ENCODE results near the gene TLCD3B. TPM values are rescaled to one million over a fixed set of nuclear protein-coding genes. Genes with fewer than 3 reads are reported as not detected.

Gene TLCD3B
- total RNA-seq, 2 experiments from 2014 or later = 3.7 to 4.0 TPM

- ATAC-seq = no peak
- intact Hi-C loops (cut with DNase I, micrococcal nuclease) = no loop called here
- Mint-ChIP-seq H3K27ac (no peak overlapping the region), H3K36me3 (ENCODE audit: low read depth) (peaks cover 16% of the 10 kb centered on the region), H3K4me3 (no peak overlapping the region), H3K4me1 (peaks cover 6% of the 10 kb centered on the region), H3K27me3 (peaks cover 3% of the 10 kb centered on the region), H3K9me3 (ENCODE audit: low read depth) (no peaks in the 10 kb centered on the region)
- CTCF ChIA-PET = interaction anchor here (1.3 to 2.0 kb wide), 2 partner anchors 305 to 313 kb away, joined by 3 to 12 read pairs; no protein-coding TSS in a partner anchor
- no peak for DNase-seq
- POLR2A ChIA-PET = interaction anchor here (0.5 to 0.6 kb wide), 3 partner anchors 344 to 733 kb away, joined by 3 to 4 read pairs (median 3); no protein-coding TSS in a partner anchor
Measured at GRCh38 chr16:30004424-30004776, 26.7 kb downstream of the TLCD3B start.

GRCh38 chr16:30003670-30004423, 27.2 kb downstream of the TLCD3B start:
- DNase-seq = no peak
- intact Hi-C loops (cut with DNase I, micrococcal nuclease) = no loop called here
- Mint-ChIP-seq H3K4me3 (no peak overlapping the region), H3K36me3 (ENCODE audit: low read depth) (peaks cover 20% of the 10 kb centered on the region), H3K9me3 (ENCODE audit: low read depth) (no peaks in the 10 kb centered on the region), H3K27me3 (peaks cover 2% of the 10 kb centered on the region), H3K4me1 (peaks cover 6% of the 10 kb centered on the region), H3K27ac (no peak overlapping the region)
- ChIA-PET CTCF (interaction anchor here (1.3 to 2.0 kb wide), 2 partner anchors 304 to 312 kb away, joined by 3 to 12 read pairs; no protein-coding TSS in a partner anchor), POLR2A (interaction anchor here (0.5 kb wide), 1 partner anchor 510 kb away, joined by 4 read pairs; no protein-coding TSS in a partner anchor)
- no peak for ATAC-seq

- no peak for ATAC-seq
- H3K27ac Mint-ChIP-seq = no peak overlapping the region
- H3K4me1 Mint-ChIP-seq = peaks cover 9% of the 10 kb centered on the region
- CTCF ChIA-PET = interaction anchor here (1.4 kb wide), 1 partner anchor 29 kb away, joined by 4 read pairs; no protein-coding TSS in a partner anchor
- H3K9me3 Mint-ChIP-seq (ENCODE audit: low read depth) = no peaks in the 10 kb centered on the region
- no peaks in the 10 kb centered on the region for H3K27me3 Mint-ChIP-seq
- no peak for DNase-seq
- no peak overlapping the region for H3K4me3 Mint-ChIP-seq
- H3K36me3 Mint-ChIP-seq (ENCODE audit: low read depth) = peaks cover 29% of the 10 kb centered on the region
- POLR2A ChIA-PET = no interaction called here
- intact Hi-C loops (cut with DNase I, micrococcal nuclease) = no loop called here
Measured at GRCh38 chr16:30002614-30003346, 28.3 kb downstream of the TLCD3B start.

GRCh38 chr16:30000735-30001631, 30.1 kb downstream of the TLCD3B start:
- Mint-ChIP-seq H3K4me1 (peaks cover 15% of the 10 kb centered on the region), H3K36me3 (ENCODE audit: low read depth) (peaks cover 37% of the 10 kb centered on the region), H3K27ac (no peak overlapping the region), H3K4me3 (no peak overlapping the region), H3K27me3 (no peaks in the 10 kb centered on the region), H3K9me3 (ENCODE audit: low read depth) (no peaks in the 10 kb centered on the region)
- DNase-seq = no peak
- ATAC-seq = no peak
- POLR2A ChIA-PET = no interaction called here
- CTCF ChIA-PET = interaction anchor here (0.9 kb wide), 1 partner anchor 52 kb away, joined by 3 read pairs; a partner anchor contains a TSS
- intact Hi-C loops (cut with DNase I, micrococcal nuclease) = no loop called here

GRCh38 chr16:29999605-30000004, 31.5 kb downstream of the TLCD3B start:
- no peak for DNase-seq
- no peak for ATAC-seq
- H3K36me3 Mint-ChIP-seq (ENCODE audit: low read depth) = peaks cover 41% of the 10 kb centered on the region
- peak overlapping the region; percentile 63 for H3K27ac Mint-ChIP-seq
- intact Hi-C loops (cut with DNase I, micrococcal nuclease) = loop anchor here in 1 of 2 experiments (10.0 kb wide), 1 partner anchor 185 kb away; the partner anchor contains the start of genes PAGR1 and PRRT2
- no peak overlapping the region for H3K4me3 Mint-ChIP-seq
- POLR2A ChIA-PET = no interaction called here
- H3K27me3 Mint-ChIP-seq = no peaks in the 10 kb centered on the region
- no peaks in the 10 kb centered on the region for H3K9me3 Mint-ChIP-seq (ENCODE audit: low read depth)
- peaks cover 18% of the 10 kb centered on the region for H3K4me1 Mint-ChIP-seq
- CTCF ChIA-PET = interaction anchor here (0.6 to 0.9 kb wide), 2 partner anchors 52 to 54 kb away, joined by 3 read pairs; a partner anchor contains a TSS

GRCh38 chr16:29996766-29997250, 34.3 kb downstream of the TLCD3B start:
- peak overlapping the region; percentile 98 for H3K27ac Mint-ChIP-seq
- no peaks in the 10 kb centered on the region for H3K27me3 Mint-ChIP-seq
- no peaks in the 10 kb centered on the region for H3K9me3 Mint-ChIP-seq (ENCODE audit: low read depth)
- ATAC-seq (no peak), DNase-seq (no peak)
- H3K4me1 Mint-ChIP-seq = peaks cover 25% of the 10 kb centered on the region
- ChIA-PET CTCF (interaction anchor here (0.8 to 1.7 kb wide), 4 partner anchors 21 to 323 kb away, joined by 3 to 5 read pairs (median 3); partner anchors contain the start of gene TAOK2), POLR2A (interaction anchor here (0.7 kb wide), 1 partner anchor 74 kb away, joined by 4 read pairs; no protein-coding TSS in a partner anchor)
- peaks cover 46% of the 10 kb centered on the region for H3K36me3 Mint-ChIP-seq (ENCODE audit: low read depth)
- intact Hi-C loops (cut with DNase I, micrococcal nuclease) = loop anchor here (1.0 to 10.0 kb wide), 14 partner anchors 24 to 1174 kb away; partner anchors contain the start of genes CDIPT (in 2 of the 2), PAGR1 (in 2 of the 2), TAOK2 (in 2 of the 2) and ALDOA (in 1 of the 2)
- peak overlapping the region; percentile 96 for H3K4me3 Mint-ChIP-seq

GRCh38 chr16:29995911-29996765, 34.9 kb downstream of the TLCD3B start, which contains the start of gene INO80E:
INO80E (plus strand) TSS chr16:29996241; CDS start chr16:29996311, 70 bp downstream.
- no peaks in the 10 kb centered on the region for H3K27me3 Mint-ChIP-seq
- no peaks in the 10 kb centered on the region for H3K9me3 Mint-ChIP-seq (ENCODE audit: low read depth)
- CTCF ChIA-PET = interaction anchor here (1.0 to 1.2 kb wide), 4 partner anchors 10 to 71 kb away, joined by 3 to 5 read pairs (median 4); partner anchors contain the start of genes KCTD13 and TAOK2
- peaks cover 25% of the 10 kb centered on the region for H3K4me1 Mint-ChIP-seq
- POLR2A ChIA-PET = interaction anchor here (0.6 to 1.6 kb wide), 3 partner anchors 23 to 373 kb away, joined by 3 to 8 read pairs (median 3); partner anchors contain the start of genes ALDOA and TAOK2
- H3K4me3 Mint-ChIP-seq = peak within 1 kb of the TSS; percentile 96
- intact Hi-C loops (cut with DNase I, micrococcal nuclease) = loop anchor here (1.0 to 10.0 kb wide), 17 partner anchors 23 to 1173 kb away; partner anchors contain the start of genes ALDOA (in 2 of the 2), CDIPT (in 2 of the 2), PAGR1 (in 2 of the 2) and TAOK2 (in 2 of the 2)
- ATAC-seq (peak; percentile 98), DNase-seq (peak; percentile 100)
- peak within 1 kb of the TSS; percentile 98 for H3K27ac Mint-ChIP-seq
- H3K36me3 Mint-ChIP-seq (ENCODE audit: low read depth) = peaks cover 45% of the 10 kb centered on the region

- Mint-ChIP-seq H3K9me3 (ENCODE audit: low read depth) (no peaks in the 10 kb centered on the region), H3K4me3 (peak within 1 kb of the TSS; percentile 96), H3K27me3 (no peaks in the 10 kb centered on the region), H3K27ac (peak within 1 kb of the TSS; percentile 98), H3K4me1 (peaks cover 25% of the 10 kb centered on the region), H3K36me3 (ENCODE audit: low read depth) (peaks cover 45% of the 10 kb centered on the region)
- ChIA-PET CTCF (interaction anchor here (0.6 to 1.2 kb wide), 3 partner anchors 11 to 118 kb away, joined by 3 to 5 read pairs (median 3); partner anchors contain the start of gene KCTD13), POLR2A (interaction anchor here (0.9 to 1.6 kb wide), 3 partner anchors 10 to 70 kb away, joined by 3 to 8 read pairs (median 3); partner anchors contain the start of genes ALDOA and TAOK2)
- DNase-seq (peak; percentile 93), ATAC-seq (peak; percentile 63)
- intact Hi-C loops (cut with DNase I, micrococcal nuclease) = loop anchor here (1.0 to 10.0 kb wide), 4 partner anchors 58 to 181 kb away; partner anchors contain the start of genes ALDOA (in 1 of the 2), ASPHD1 (in 1 of the 2), PAGR1 (in 1 of the 2) and PRRT2 (in 1 of the 2)
Measured at GRCh38 chr16:29995324-29995910, 35.7 kb downstream of the TLCD3B start, which contains the start of gene HIRIP3. HIRIP3 (minus strand) TSS chr16:29995617; CDS start chr16:29995605, 12 bp downstream.
